ENCODE results near the gene INTS15. TPM values are rescaled to one million over a fixed set of nuclear protein-coding genes. Genes with fewer than 3 reads are reported as not detected.
"Not testable (repeated sequence)": the region's sequence is repeated elsewhere in the genome, so short reads cannot be mapped to it uniquely, and the experiment has no call there.

Gene INTS15
- total RNA-seq, 2 experiments from 2014 or later: 33.0 to 40.9 TPM

- Histone ChIP-seq H3K9me2 (ENCODE audit: insufficient read depth, low read length) (no peaks in the 10 kb centered on the region), H3K79me2 (ENCODE audit: insufficient read depth, low read depth, low read length) (peaks cover 25% of the 10 kb centered on the region; the same call in 1 of the 2 replicates), H3K4me2 (ENCODE audit: low read length) (peak overlapping the region; percentile 71), H4K20me1 (ENCODE audit: insufficient read depth, low read length) (no peaks in the 10 kb centered on the region), H3K4me3 (ENCODE audit: low read depth, low read length, poor library complexity, severe bottlenecking) (peak overlapping the region; percentile 87), H3K9me3 (ENCODE audit: low read length) (peaks cover 13% of the 10 kb centered on the region; the same call in 1 of the 2 replicates), H3K27ac (ENCODE audit: low read depth, low read length, poor library complexity, severe bottlenecking) (peak overlapping the region; percentile 79), H3K4me1 (ENCODE audit: insufficient read depth, low read length, poor library complexity, severe bottlenecking) (peaks cover 82% of the 10 kb centered on the region), H3K36me3 (ENCODE audit: insufficient read depth, low read length) (peaks cover 21% of the 10 kb centered on the region), H2AFZ (ENCODE audit: low read length) (no peak overlapping the region)
- TSS peak; percentile 63 for BruUV-seq (replicated peaks)
- intact Hi-C loops (cut with micrococcal nuclease; ENCODE audit: unreplicated experiment): no loop called here
- CTCF ChIA-PET (ENCODE audit: unreplicated experiment): no interaction called here
- POLR2A ChIA-PET: interaction anchor here (0.7 to 1.9 kb wide), 4 partner anchors 9 to 55 kb away, joined by 3 to 7 read pairs (median 4); no protein-coding TSS in a partner anchor
- no peak for DNase-seq (ENCODE audit: low spot score)
- no peak for TF ChIP-seq CTCF (conservative IDR thresholded peaks at IDR 0.05; ENCODE audit: low read length)
These were observed 11.4 kb upstream of the INTS15 start for GRCh38 chr7:6578114-6579084.

- Histone ChIP-seq H3K27ac (ENCODE audit: low read depth, low read length, poor library complexity, severe bottlenecking) (peak overlapping the region; percentile 99), H4K20me1 (ENCODE audit: insufficient read depth, low read length) (no peaks in the 10 kb centered on the region), H3K9me3 (ENCODE audit: low read length) (peaks cover 13% of the 10 kb centered on the region; the same call in 1 of the 2 replicates), H3K9me2 (ENCODE audit: insufficient read depth, low read length) (no peaks in the 10 kb centered on the region), H3K36me3 (ENCODE audit: insufficient read depth, low read length) (peaks cover 31% of the 10 kb centered on the region), H3K4me3 (ENCODE audit: low read depth, low read length, poor library complexity, severe bottlenecking) (no peak overlapping the region), H3K4me2 (ENCODE audit: low read length) (peak overlapping the region; percentile 46), H2AFZ (ENCODE audit: low read length) (no peak overlapping the region), H3K4me1 (ENCODE audit: insufficient read depth, low read length, poor library complexity, severe bottlenecking) (peaks cover 90% of the 10 kb centered on the region), H3K79me2 (ENCODE audit: insufficient read depth, low read depth, low read length) (peaks cover 25% of the 10 kb centered on the region; the same call in 1 of the 2 replicates)
- DNase-seq (ENCODE audit: low spot score): peak; percentile 59
- intact Hi-C loops (cut with micrococcal nuclease; ENCODE audit: unreplicated experiment): no loop called here
- no TSS peak for BruUV-seq (replicated peaks)
- ChIA-PET POLR2A (interaction anchor here (0.6 to 1.9 kb wide), 3 partner anchors 11 to 45 kb away, joined by 3 to 5 read pairs (median 4); partner anchors contain the start of gene INTS15), CTCF (ENCODE audit: unreplicated experiment) (no interaction called here)
- TF ChIP-seq EZH2phosphoT487 (IDR thresholded peaks at IDR 0.05; ENCODE audit: borderline replicate concordance, low read depth, low read length) (no peak), CTCF (conservative IDR thresholded peaks at IDR 0.05; ENCODE audit: low read length) (peak; percentile 62)
These were observed 10.4 kb upstream of the INTS15 start for GRCh38 chr7:6579446-6579845.

GRCh38 chr7:6585746-6586432, 3.9 kb upstream of the INTS15 start:
- H2AFZ ChIP-seq (ENCODE audit: low read length); H3K9me3 ChIP-seq (ENCODE audit: low read length); H3K9me2 ChIP-seq (ENCODE audit: insufficient read depth, low read length); intact Hi-C loops (cut with micrococcal nuclease; ENCODE audit: unreplicated experiment); DNase-seq (ENCODE audit: low spot score); H4K20me1 ChIP-seq (ENCODE audit: insufficient read depth, low read length); BruUV-seq (replicated peaks); H3K4me2 ChIP-seq (ENCODE audit: low read length); POLR2A ChIA-PET; H3K4me3 ChIP-seq (ENCODE audit: low read depth, low read length, poor library complexity, severe bottlenecking); H3K79me2 ChIP-seq (ENCODE audit: insufficient read depth, low read depth, low read length); H3K27ac ChIP-seq (ENCODE audit: low read depth, low read length, poor library complexity, severe bottlenecking): not testable (repeated sequence)
- CTCF ChIA-PET (ENCODE audit: unreplicated experiment): interaction anchor here (0.8 kb wide), 1 partner anchor 15 kb away, joined by 5 read pairs; no protein-coding TSS in a partner anchor
- peaks cover 71% of the 10 kb centered on the region for H3K36me3 ChIP-seq (ENCODE audit: insufficient read depth, low read length)
- peaks cover 53% of the 10 kb centered on the region for H3K4me1 ChIP-seq (ENCODE audit: insufficient read depth, low read length, poor library complexity, severe bottlenecking)
